ENCODE measurements around the gene ASB18.

The ASB18 gene, protein sequence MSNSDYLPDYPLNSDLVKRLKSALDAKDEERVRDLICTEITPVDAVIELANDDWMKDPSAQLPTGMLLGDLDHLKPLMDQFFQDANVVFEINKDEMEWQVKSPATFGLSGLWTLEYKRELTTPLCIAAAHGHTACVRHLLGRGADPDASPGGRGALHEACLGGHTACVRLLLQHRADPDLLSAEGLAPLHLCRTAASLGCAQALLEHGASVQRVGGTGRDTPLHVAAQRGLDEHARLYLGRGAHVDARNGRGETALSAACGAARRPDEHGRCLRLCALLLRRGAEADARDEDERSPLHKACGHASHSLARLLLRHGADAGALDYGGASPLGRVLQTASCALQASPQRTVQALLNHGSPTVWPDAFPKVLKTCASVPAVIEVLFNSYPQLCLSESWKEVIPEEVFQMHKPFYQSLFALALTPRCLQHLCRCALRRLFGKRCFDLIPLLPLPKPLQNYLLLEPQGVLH

GRCh38 chr2:236264256-236264655 lies at the start of gene ASB18:
Gene ASB18 (minus strand): TSS chr2:236264406. CDS start chr2:236264345, 61 bp downstream.
- Mint-ChIP-seq H3K4me3 (no peak within 1 kb of the TSS), H3K36me3 (no peaks in the 10 kb centered on the region), H3K9me3 (peaks cover 7% of the 10 kb centered on the region), H3K4me1 (no peaks in the 10 kb centered on the region), H3K27ac (no peak within 1 kb of the TSS), H3K27me3 (peaks cover 9% of the 10 kb centered on the region)
- ATAC-seq (ENCODE audit: low read depth) (no peak), DNase-seq (ENCODE audit: low spot score in 2 of 2) (no peak)

GRCh38 chr2:236311286-236311685 lies 47.1 kb upstream of the ASB18 start:
- Mint-ChIP-seq H3K27ac (no peak overlapping the region), H3K36me3 (no peaks in the 10 kb centered on the region), H3K4me1 (no peaks in the 10 kb centered on the region), H3K4me3 (no peak overlapping the region), H3K9me3 (peaks cover 2% of the 10 kb centered on the region), H3K27me3 (peaks cover 9% of the 10 kb centered on the region)
- DNase-seq (ENCODE audit: low spot score in 2 of 2) (no peak), ATAC-seq (ENCODE audit: low read depth) (no peak)

DNA sequence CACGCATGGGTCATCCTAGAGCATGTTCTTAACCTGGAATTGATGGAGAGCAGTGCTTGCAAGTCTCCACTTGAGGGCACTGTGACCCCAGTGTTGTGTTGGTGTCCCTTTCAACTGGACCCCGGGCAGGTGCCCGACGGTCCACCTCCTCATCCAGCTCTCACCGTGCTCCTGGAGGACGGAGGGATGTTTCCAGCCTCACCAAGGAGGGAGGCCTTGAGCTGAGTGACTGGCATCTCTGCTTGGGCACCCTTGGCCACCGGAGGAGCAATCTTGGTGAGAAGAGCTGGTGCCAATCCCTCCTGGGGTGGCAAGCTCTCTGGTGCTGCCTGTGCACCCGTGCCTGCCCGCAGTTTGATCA lies 45.4 kb upstream of the ASB18 start:
- H3K4me3 Mint-ChIP-seq: no peak overlapping the region
- no peaks in the 10 kb centered on the region for H3K36me3 Mint-ChIP-seq
- no peak overlapping the region for H3K27ac Mint-ChIP-seq
- DNase-seq (ENCODE audit: low spot score in 2 of 2): no peak
- no peaks in the 10 kb centered on the region for H3K4me1 Mint-ChIP-seq
- ATAC-seq (ENCODE audit: low read depth): no peak
- H3K27me3 Mint-ChIP-seq: peaks cover 7% of the 10 kb centered on the region
- H3K9me3 Mint-ChIP-seq: peaks cover 2% of the 10 kb centered on the region

DNA sequence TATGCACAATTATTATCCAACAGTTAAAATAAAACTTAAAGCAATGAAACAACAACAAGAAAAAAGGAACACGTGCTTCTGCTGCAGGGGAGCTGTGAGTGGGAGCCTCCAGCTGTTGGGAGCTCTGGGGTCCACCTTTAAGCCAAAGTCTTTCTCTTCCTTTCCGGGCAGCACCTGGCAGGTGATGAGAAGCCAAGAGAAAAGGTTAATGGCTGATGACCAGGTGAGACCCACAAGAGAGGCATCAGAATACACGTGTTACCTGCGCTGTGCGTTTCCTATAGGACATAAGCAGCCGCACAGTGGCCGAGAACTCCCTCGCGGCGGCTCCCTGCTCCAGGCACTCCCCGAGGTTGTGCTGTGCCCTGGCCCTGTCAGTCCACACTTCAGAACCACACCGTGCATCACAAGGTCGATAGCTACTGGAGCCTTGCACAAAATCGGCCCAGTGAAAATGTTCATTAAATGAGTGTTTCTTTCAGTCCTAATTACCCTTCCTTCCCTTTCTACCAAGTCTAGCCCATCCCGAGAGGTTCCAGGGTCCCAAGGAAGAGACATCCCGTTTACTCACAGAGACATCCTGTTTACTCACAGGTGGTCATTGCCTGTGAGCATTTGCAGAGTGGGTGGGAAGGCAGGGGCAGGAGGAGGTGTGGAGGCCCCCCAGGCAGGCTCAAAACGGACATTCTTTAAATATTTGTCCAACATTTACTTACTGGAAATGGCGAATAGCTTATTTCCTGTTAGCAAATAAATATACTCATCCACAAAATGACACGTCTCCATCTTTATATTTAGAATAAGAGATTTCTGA lies 44.9 kb upstream of the ASB18 start:
- ATAC-seq (ENCODE audit: low read depth) (no peak), DNase-seq (ENCODE audit: low spot score in 2 of 2) (no peak)
- H3K4me1 Mint-ChIP-seq: no peaks in the 10 kb centered on the region
- no peaks in the 10 kb centered on the region for H3K36me3 Mint-ChIP-seq
- no peak overlapping the region for H3K4me3 Mint-ChIP-seq
- H3K27ac Mint-ChIP-seq: no peak overlapping the region
- H3K9me3 Mint-ChIP-seq: peaks cover 2% of the 10 kb centered on the region
- H3K27me3 Mint-ChIP-seq: peaks cover 7% of the 10 kb centered on the region

- Mint-ChIP-seq H3K27me3 (peaks cover 9% of the 10 kb centered on the region), H3K9me3 (peaks cover 2% of the 10 kb centered on the region), H3K4me3 (no peak overlapping the region), H3K36me3 (no peaks in the 10 kb centered on the region), H3K27ac (no peak overlapping the region), H3K4me1 (no peaks in the 10 kb centered on the region)
- no peak for ATAC-seq (ENCODE audit: low read depth)
- DNase-seq (ENCODE audit: low spot score in 2 of 2): no peak
Measured at GRCh38 chr2:236307641-236308040, 43.4 kb upstream of the ASB18 start.

DNA sequence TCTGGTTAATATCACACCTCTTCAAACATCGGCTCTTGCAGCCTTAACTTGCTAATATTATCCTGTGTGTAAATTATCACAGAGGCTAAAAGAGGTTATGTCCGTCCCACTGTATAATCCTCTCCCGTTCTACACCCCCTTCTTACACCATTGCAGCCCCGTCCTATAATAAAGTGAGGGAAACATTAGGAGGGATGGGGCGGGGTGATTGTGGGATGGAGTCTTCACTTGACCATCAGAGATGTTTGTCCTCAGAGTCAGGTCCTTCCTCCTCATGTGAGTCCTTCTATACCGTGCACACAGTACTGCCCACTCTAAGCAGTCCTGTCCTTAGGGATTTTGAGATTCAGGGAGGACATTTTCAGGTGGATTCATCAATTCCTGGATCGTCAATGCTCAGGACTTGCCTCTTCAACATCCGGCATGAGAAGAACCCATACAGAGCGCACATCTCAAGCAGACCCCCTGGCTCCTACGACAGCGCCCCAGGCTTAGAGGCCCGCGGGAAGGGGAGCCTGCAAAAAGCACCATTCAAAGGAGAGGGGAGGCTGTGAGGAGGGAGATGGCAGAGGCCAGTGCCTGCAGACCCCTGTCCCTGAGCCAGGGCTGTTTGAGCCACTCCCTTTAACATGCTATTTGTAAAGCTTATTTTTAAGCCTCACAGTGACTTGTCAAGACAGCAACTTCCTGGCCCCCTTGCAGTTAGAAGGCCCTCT lies 42.8 kb upstream of the ASB18 start:
- Mint-ChIP-seq H3K9me3 (no peaks in the 10 kb centered on the region), H3K27me3 (peaks cover 9% of the 10 kb centered on the region), H3K4me3 (no peak overlapping the region), H3K27ac (no peak overlapping the region), H3K4me1 (no peaks in the 10 kb centered on the region), H3K36me3 (no peaks in the 10 kb centered on the region)
- DNase-seq (ENCODE audit: low spot score in 2 of 2) (no peak), ATAC-seq (ENCODE audit: low read depth) (no peak)

DNA sequence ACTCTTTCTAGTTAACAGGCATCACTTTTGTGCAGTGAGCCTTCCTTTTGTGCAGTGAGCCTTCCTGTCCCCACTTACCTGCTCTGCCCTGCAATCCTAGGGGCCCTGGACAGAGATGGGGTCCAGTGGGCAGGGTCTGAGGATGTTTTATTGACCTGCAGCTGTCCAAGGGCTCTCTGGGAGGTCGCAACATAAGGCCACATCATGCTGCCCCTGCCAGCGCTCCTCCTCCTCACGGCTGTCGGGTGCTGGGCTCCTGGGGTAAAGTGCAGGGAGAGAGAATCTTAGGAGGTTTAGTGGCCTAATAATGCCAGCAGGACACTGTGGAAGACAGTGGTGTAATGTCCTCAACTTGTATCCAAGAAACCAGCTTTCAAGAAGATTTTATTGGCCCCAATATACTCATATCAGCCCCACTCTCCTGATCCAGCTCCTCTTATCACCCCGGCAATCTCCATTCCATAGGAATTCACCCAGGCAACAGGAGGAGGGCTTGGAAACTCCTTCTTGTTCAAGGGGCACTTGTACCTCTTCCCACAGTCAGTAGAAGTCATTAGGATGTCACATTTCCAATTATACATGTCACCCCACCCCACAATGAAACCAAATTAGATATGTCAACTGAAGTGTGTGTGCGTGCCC lies 41.9 kb upstream of the ASB18 start:
- Mint-ChIP-seq H3K9me3 (no peaks in the 10 kb centered on the region), H3K27ac (no peak overlapping the region), H3K27me3 (peaks cover 7% of the 10 kb centered on the region), H3K36me3 (no peaks in the 10 kb centered on the region), H3K4me1 (no peaks in the 10 kb centered on the region), H3K4me3 (no peak overlapping the region)
- DNase-seq (ENCODE audit: low spot score in 2 of 2) (no peak), ATAC-seq (ENCODE audit: low read depth) (no peak)

DNA sequence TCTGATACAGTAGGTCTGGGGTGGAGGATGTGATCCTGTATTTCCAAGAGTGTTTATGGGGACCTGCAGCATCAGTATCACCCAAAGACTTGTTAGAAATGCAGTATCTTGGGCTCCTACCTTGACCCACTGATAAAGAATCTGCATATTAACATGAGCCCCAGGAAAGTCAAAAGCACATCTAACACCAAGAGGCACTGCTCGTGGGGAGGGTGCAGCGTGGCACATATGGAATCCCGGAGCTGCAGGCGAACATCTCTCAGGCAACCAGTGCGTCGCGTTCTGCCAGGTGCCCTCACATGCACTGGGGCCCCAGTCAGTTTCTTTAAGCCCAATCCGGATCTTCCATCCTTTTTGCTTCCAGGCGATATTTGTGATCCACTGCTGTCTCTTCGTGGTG lies 41.3 kb upstream of the ASB18 start:
- Mint-ChIP-seq H3K4me1 (no peaks in the 10 kb centered on the region), H3K27me3 (peaks cover 7% of the 10 kb centered on the region), H3K9me3 (no peaks in the 10 kb centered on the region), H3K27ac (no peak overlapping the region), H3K36me3 (no peaks in the 10 kb centered on the region), H3K4me3 (no peak overlapping the region)
- DNase-seq (ENCODE audit: low spot score in 2 of 2) (no peak), ATAC-seq (ENCODE audit: low read depth) (no peak)

- H3K4me1 Mint-ChIP-seq: no peaks in the 10 kb centered on the region
- no peak for DNase-seq (ENCODE audit: low spot score in 2 of 2)
- H3K27me3 Mint-ChIP-seq: peaks cover 7% of the 10 kb centered on the region
- no peak overlapping the region for H3K4me3 Mint-ChIP-seq
- no peak overlapping the region for H3K27ac Mint-ChIP-seq
- H3K9me3 Mint-ChIP-seq: no peaks in the 10 kb centered on the region
- H3K36me3 Mint-ChIP-seq: no peaks in the 10 kb centered on the region
- no peak for ATAC-seq (ENCODE audit: low read depth)
Measured at GRCh38 chr2:236303935-236304334, 39.7 kb upstream of the ASB18 start.

- Mint-ChIP-seq H3K4me1 (no peaks in the 10 kb centered on the region), H3K27ac (no peak overlapping the region), H3K9me3 (no peaks in the 10 kb centered on the region)
Measured at GRCh38 chr2:236302555-236302954, 38.3 kb upstream of the ASB18 start.

GRCh38 chr2:236298924-236299475 lies 34.8 kb upstream of the ASB18 start:
- Mint-ChIP-seq H3K27me3 (peaks cover 2% of the 10 kb centered on the region), H3K36me3 (no peaks in the 10 kb centered on the region), H3K9me3 (no peaks in the 10 kb centered on the region), H3K27ac (no peak overlapping the region), H3K4me1 (no peaks in the 10 kb centered on the region), H3K4me3 (no peak overlapping the region)
- no peak for DNase-seq (ENCODE audit: low spot score in 2 of 2)
- ATAC-seq (ENCODE audit: low read depth): no peak

More at GRCh38 chr2:236302555-236302954, 38.3 kb upstream of the ASB18 start:
- H3K27me3 Mint-ChIP-seq: peaks cover 7% of the 10 kb centered on the region
- DNase-seq (ENCODE audit: low spot score in 2 of 2) (no peak), ATAC-seq (ENCODE audit: low read depth) (no peak)
- no peak overlapping the region for H3K4me3 Mint-ChIP-seq
- no peaks in the 10 kb centered on the region for H3K36me3 Mint-ChIP-seq

DNA sequence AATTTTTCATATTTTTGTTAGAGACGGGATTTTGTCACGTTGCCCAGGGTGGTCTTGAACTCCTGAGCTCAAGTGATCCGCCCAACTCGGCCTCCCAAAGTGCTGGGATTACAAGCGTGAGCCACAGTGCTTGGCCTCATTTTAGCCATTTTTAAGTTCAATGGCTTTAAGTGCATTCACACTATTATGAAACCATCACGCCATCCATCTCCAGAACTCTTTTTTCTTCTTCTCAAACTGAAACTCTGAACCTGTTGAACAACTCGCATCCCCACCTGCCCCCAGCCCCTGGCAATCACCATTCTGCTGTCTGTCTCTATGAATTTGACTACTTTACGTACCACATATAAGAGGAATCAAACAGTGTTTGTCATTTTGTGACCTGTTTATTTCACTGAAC lies 31.3 kb upstream of the ASB18 start:
- Mint-ChIP-seq H3K27ac (no peak overlapping the region), H3K4me3 (no peak overlapping the region), H3K9me3 (no peaks in the 10 kb centered on the region), H3K27me3 (peaks cover 5% of the 10 kb centered on the region), H3K36me3 (no peaks in the 10 kb centered on the region), H3K4me1 (no peaks in the 10 kb centered on the region)
- ATAC-seq (ENCODE audit: low read depth) (no peak), DNase-seq (ENCODE audit: low spot score in 2 of 2) (no peak)

GRCh38 chr2:236294647-236295046 lies 30.4 kb upstream of the ASB18 start:
- H3K4me1 Mint-ChIP-seq: no peaks in the 10 kb centered on the region
- DNase-seq (ENCODE audit: low spot score in 2 of 2) (no peak), ATAC-seq (ENCODE audit: low read depth) (no peak)
- no peak overlapping the region for H3K4me3 Mint-ChIP-seq
- no peaks in the 10 kb centered on the region for H3K9me3 Mint-ChIP-seq
- peaks cover 5% of the 10 kb centered on the region for H3K27me3 Mint-ChIP-seq
- no peaks in the 10 kb centered on the region for H3K36me3 Mint-ChIP-seq
- no peak overlapping the region for H3K27ac Mint-ChIP-seq

Data from memory B cell (primary cell).